WI38 (cell line): ENCODE measurements around the gene ABT1.

Experiments
- H3K4me3 ChIP-seq: 2 replicates; pipeline ENCODE4 v1.5.1; 2011; ENCODE audit warnings: low read depth, mild to moderate bottlenecking, control low read depth, low read length
- TF ChIP-seq, protein P1 (sequence below): IDR thresholded peaks from 2 replicates; pipeline ENCODE4 v1.5.1; 2012; ENCODE audit warnings: low read depth, mild to moderate bottlenecking, control low read depth, low read length

Gene ABT1

DNA sequence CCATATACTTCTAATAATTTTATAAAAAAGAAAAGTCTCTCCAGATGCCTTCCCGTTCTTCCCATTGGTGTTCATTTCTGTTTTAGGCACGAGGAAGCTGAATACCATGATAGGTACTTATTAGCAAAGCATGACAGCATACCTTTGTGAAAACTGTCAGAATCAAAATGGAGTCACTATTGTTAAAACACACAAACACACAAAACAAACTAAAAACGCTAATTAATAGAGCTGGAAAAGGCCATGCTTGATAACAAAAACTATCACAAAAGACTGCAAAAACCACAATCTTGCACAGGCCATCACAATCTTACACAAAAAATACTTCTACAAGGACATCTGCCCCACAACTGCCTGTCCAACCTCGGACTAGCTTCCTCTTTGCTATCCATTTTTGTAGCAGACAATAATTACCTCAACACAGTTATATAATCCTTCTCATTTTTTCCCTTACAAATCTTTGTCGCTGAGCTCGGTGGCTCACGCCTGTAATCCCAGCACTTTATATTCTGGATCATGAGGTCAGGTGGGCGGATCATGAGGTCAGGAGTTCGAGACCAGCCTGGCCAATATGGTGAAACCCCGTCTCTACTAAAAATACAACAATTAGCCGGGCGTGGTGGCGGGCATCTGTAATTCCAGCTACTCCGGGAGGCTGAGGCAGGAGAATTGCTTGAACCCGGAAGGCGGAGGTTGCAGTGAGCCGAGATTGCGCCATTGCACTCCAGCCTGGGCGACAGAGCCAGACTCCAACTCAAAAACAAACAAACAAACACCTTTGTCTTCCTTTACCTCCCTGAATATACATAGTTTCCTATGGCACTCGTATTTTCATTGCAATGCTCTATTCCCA lies 3.2 kb upstream of the ABT1 start:
- no peak overlapping the region for H3K4me3 ChIP-seq

DNA sequence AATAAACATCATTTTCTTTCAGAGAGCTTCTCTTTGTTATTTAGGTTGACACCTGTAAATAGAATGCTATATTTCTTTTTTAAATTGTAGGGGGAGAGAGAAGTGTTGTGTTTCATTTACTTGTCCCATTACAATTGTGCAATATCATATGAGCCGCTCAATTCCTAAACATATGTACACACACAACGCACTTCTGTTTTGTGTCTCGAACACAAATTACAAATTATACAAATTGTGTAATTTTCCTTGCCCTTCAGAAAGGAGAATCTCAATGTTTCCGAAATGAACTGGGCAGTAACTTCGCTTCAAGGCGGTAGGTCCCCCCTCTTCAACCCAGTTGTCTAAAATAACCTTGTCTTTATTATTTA lies 2.6 kb upstream of the ABT1 start:
- no peak overlapping the region for H3K4me3 ChIP-seq
- TF ChIP-seq, protein P1, sequence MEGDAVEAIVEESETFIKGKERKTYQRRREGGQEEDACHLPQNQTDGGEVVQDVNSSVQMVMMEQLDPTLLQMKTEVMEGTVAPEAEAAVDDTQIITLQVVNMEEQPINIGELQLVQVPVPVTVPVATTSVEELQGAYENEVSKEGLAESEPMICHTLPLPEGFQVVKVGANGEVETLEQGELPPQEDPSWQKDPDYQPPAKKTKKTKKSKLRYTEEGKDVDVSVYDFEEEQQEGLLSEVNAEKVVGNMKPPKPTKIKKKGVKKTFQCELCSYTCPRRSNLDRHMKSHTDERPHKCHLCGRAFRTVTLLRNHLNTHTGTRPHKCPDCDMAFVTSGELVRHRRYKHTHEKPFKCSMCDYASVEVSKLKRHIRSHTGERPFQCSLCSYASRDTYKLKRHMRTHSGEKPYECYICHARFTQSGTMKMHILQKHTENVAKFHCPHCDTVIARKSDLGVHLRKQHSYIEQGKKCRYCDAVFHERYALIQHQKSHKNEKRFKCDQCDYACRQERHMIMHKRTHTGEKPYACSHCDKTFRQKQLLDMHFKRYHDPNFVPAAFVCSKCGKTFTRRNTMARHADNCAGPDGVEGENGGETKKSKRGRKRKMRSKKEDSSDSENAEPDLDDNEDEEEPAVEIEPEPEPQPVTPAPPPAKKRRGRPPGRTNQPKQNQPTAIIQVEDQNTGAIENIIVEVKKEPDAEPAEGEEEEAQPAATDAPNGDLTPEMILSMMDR: no peak

More for the DNA sequence above, 3.2 kb upstream of the ABT1 start:
- TF ChIP-seq, protein P1: no peak

DNA sequence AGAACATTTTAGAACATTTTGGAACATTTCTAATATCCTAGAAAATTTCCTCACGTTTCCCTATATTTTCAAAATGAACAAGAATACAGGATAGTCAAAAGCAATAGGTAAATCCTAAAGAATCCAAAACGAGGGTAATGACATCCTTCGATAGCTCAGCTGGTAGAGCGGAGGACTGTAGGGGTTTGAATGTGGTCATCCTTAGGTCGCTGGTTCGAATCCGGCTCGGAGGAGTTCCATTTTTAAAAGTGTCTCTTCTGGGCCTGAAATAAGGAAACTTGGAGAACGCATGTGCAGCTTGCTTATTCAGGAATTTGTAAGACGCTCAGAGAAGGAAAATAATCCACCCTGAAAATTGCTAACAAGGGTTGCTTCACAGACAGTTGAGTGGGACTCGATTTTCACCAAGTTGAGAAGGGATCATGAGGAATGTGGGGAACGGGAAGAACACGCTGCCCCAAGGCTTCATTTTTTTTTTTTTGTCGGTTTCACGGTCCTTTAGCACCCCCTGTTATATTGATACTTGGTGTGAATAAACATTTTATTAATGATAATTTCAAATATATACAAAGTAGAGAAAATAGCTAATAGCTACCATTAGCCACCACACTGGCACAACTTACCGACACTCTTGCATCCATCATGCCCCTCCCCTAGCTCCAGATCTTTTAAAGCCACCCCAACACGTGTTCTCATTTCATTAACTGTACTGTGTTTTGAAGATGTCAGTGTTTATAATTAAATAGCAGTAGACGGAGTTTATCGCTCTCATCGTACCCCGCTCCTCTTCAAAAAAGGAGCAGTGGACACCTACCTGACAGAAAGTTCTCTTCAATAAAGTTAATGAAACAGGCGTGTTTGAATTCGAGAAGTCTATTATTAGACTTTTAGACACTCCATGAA lies 1.8 kb upstream of the ABT1 start:
- TF ChIP-seq, protein P1: no peak
- H3K4me3 ChIP-seq: peak overlapping the region; percentile 81

DNA sequence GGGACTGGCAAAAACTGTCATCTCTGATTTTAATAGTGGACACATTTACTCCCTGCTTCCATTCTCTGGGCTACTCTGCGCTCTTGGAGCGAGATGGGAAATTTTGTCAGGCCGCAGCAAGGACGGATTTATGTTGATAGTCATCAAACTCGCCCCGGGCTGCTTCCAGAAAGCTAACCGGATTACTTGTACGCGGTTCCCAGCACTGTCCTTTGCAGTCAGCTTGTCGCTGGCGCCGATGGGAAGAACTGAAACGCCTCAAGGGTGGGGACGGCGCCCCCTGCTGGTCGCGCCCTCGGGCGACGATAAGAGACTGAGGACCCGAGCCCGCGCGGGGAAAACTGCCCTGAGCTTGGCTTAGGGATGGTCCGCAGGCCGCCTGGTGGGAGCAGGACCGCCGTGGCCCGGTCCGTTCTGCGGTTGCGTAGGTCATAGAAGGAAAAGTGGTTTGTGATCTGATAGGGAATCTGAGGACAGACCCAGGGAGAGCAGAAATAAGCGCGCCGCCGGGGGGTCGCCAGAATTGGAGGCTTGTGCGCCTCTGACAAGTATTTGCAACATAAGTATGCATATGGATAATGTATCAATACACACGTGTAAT lies 984 bp upstream of the ABT1 start:
- TF ChIP-seq, protein P1: peak; percentile 89
- peak overlapping the region; percentile 81 for H3K4me3 ChIP-seq

DNA sequence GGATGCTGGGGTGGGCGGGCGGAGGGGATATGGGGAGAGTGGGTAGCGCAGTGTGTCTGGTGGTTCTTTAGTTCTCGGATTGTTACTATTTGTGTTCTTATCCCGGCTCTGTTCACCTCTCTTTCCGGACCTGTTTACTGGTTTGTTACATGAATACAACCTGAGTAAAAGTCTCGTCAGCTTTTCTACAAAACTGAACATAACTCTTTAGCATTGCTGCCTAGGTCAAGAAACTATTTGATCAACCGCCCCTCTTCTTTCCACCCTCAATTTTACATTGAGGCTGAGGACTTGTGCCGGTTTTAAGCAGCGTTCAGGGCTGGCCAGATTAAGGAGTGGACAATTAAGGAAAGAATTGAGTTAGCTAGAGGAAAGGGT lies 625 bp downstream of the ABT1 start:
- TF ChIP-seq, protein P1: no peak
- peak overlapping the region; percentile 81 for H3K4me3 ChIP-seq

DNA sequence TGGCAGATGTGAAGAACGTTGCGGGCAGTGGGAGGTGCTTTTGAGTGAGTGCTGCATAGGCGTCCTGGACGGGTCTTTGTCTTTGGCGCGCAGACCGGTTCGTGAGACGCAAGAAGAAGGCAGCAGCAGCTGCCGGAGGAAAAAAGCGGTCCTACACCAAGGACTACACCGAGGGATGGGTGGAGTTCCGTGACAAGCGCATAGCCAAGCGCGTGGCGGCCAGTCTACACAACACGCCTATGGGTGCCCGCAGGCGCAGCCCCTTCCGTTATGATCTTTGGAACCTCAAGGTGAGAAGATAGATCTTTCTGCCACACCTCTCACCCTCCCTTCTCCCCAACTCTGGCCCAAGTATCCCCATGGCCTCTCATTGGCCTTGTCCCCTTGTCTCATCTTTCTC lies 1.1 kb downstream of the ABT1 start:
- H3K4me3 ChIP-seq: peak overlapping the region; percentile 81
- TF ChIP-seq, protein P1: no peak
